NCI-H524 (cell line): ENCODE data around the gene MPHOSPH9.
A peak's percentile ranks its signal among the peaks of the same experiment; 100 is the strongest.
"Not testable (repeated sequence)": the region's sequence is repeated elsewhere in the genome, so short reads cannot be mapped to it uniquely, and the experiment has no call there.

Source experiments
- DNase-seq, 2 experiments: peaks; one replicate each; lab custom pipeline; 2025; lab: John Stamatoyannopoulos, UW

Gene MPHOSPH9

DNA sequence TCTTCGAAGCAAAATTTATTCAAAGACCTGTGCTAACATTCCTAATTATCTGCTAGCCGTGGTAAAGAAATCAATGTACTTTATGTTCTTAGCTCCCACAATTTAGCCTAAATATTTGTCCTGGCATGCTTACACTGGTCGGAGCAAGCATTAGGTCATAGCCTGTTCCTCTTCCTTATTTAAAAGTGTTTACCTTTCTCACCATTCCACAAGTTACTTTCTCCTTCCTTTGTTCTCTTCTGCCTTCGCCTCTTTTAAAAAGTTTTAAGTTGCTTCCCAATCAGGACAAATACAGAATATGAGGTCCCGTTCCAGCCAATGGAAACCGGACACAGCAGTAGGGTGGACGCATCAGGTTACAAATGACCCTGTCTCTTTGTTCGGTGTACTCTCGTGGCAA, 27.1 kb upstream of the MPHOSPH9 start:
- DNase-seq, result no peak

GRCh38 chr12:123258593-123258992, 25.7 kb upstream of the MPHOSPH9 start:
- DNase-seq, result no peak

GRCh38 chr12:123254853-123255446, 22.0 kb upstream of the MPHOSPH9 start:
- no peak for DNase-seq

DNA sequence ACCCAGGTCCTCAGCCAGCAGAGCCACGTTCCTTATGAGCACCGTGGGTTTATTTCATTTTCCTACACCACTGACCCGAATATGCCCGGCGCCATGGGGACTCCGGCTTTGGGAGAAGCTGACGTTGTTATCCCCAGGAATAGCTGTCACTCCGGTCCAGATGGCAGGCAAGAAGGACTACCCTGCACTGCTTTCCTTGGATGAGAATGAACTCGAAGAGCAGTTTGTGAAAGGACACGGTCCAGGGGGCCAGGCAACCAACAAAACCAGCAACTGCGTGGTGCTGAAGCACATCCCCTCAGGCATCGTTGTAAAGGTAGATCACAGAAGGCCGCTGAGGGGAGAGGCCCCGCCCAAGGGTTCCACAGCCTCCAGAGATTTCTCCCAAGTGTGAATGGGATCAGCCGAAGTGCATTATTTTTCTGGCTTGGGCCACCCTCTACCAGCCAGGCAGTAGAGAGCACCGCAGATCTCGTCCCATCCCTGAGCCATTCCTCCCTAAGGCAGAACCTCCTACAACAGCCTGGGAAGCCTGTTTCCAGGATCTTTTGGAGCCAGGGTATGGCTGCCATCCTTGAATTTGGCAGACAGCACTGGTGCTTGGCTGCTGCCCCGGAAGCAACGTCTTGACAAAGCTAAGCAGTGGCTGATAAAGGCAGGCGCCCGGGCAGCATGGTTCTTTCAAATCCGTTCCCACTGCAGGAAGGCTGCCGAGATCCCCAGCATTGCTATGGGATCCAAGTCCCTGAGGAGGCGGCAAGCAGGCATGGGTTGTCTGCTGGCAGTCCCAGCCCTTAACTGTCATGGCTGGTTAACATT, 20.9 kb upstream of the MPHOSPH9 start:
- DNase-seq, result peak in 1 of 2 experiments; percentile 91

DNA sequence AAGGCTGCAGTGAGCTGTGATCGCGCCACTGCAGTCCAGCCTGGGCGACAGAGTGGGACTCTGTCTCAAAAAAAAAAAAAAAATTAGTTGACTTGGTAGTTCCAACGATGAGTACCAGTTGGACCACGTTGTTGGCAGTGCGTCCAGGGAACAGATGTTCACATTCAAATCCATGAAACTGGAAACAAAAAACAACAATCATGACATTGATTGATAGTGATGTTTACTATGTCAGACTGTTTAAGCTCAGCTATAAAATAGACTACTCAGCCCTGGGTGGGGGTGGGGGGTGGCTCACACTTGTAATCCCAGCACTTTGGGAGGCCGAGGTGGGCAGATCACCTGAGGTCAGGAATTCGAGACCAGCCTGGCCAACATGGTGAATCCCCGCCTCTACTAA, 19.4 kb upstream of the MPHOSPH9 start:
- peak; percentile 9 to 62 for DNase-seq

DNA sequence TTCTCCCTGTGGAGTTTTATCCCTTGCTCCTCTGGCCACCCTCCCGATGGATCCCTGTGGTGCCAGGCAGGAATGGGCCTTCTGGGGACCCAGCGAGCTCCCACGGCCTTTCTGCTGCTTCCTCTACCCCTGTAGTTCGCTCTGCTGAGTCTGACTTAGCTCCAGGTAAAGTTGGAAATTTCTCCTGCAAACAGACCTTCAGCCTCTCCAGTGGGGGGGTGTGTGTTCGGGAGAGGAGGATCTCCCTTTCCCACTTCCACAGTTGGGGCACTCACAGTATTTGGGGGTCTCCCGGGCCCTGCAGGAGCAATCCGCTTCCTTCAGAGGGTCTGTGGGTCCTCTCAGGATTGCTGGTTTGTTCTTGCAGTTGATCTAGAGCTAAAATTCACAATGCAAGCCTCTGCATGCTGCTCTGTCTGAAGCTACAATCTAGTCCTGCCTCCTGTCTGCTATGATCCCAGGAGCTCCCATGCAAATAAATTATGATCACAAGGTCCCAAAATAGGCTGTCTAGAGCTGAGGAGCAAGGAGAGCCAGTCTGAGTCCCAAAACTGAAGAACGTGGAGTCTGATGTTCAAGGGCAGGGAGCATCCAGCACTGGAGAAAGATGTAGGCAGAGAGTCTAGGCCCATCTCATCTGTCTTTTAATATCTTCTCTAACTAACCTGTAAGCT, 18.6 kb upstream of the MPHOSPH9 start:
- DNase-seq, result no peak

- DNase-seq, result peak in 1 of 2 experiments; percentile 14
These were observed 17.8 kb upstream of the MPHOSPH9 start for GRCh38 chr12:123250471-123251383.

- not testable (repeated sequence) for DNase-seq
These were observed 16.2 kb upstream of the MPHOSPH9 start for GRCh38 chr12:123248996-123249741.

DNA sequence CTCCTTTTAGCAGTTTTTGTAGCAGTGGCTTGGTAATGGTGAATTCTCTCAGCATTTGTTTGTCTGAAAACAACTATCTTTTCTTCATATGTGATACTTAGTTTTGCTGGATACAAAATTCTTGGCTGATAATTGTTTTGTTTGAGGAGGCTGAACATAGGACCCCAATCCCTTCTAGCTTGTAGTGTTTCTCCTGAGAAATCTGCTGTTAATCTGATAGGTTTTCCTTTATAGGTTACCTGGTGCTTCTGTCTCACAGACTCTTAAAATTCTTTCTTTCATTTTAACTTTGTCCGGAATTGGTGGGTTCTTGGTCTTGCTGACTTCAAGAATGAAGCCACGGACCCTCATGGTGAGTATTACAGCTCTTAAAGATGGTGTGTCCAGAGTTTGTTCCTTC, 15.2 kb upstream of the MPHOSPH9 start:
- not testable (repeated sequence) for DNase-seq

DNA sequence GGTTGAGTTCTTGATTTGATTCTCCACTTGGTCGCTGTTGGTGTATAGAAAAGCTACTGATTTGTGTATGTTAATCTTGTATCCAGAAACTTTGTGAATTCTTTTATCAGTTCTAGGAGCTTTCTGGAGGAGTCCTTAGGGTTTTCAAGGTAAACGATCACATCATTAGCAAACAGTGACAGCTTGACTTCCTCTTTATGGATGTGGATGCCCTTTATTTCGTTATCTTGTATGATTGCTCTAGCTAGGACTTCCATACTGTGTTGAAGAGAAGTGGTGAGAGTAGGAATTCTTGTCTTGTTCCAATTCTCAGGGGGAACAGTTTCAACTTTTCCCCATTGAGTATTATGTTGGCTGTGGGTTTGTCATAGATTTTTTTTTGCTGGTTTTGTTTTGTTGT, 12.7 kb upstream of the MPHOSPH9 start:
- no peak for DNase-seq

DNA sequence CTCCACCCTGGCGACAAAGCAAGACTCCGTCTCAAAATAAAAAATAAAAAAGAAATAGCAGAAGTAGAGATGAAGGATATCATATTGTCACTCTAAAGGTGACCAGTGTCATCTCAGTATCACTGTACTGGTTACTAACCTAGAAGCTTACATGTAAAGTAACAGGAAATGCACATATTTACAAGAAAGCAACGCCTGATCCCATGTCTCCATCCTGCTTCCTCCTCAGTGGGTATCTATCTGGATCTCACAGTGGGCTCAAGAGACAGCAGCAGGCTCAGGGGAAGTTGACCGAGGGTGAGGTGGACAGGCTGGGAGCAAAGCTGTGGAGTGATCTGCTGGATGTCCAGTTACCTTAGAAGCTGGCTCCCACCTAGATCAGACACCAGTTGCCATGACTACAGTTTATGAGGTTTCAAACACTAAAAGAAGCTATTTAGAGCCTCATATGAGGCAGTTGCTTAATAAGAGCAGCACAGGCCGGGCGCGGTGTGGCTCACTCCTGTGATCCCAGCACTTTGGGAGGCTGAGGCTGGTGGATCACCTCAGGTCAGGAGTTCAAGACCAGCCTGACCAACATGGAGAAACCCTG, 10.8 kb upstream of the MPHOSPH9 start:
- DNase-seq, result no peak

DNA sequence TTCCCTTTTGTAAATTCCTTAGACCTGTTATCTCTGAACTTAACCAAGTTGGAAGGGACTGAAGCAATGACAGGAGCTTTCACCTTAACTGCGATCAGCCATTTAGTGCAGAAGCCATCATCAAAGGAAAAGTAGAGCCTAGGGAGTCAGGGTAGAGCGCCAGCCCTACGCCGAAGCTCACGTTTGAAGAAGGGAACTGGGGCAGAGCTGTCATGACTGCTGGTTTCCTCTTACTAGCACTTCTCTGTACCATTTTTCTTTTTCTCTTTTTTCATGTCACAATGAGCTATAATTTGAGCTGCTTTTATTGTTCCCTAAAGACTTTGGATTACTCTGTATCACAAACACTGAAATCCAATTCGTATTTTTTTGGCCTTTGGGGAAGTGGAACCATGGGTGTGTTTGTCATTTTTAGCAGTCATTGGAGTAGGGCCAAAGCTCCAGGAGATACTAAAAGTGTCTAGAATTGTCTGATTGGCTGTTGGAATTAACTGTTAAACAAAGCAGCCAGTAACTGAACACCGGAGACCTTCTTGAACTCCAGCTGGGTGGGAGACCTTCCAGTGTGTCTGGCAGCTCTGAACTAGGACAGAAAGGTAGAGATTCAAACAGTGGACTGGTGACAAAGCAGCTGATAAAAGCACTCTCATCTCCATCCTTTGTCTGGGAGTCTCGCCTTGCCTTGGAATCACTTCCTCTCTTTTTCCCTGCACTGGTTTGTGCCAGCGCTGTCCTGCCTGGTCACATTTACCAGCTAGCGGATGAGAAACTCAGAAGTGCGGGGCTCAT, 9.4 kb upstream of the MPHOSPH9 start:
- no peak for DNase-seq

- no peak for DNase-seq
These were observed 6.0 kb upstream of the MPHOSPH9 start for GRCh38 chr12:123238961-123239360.

DNA sequence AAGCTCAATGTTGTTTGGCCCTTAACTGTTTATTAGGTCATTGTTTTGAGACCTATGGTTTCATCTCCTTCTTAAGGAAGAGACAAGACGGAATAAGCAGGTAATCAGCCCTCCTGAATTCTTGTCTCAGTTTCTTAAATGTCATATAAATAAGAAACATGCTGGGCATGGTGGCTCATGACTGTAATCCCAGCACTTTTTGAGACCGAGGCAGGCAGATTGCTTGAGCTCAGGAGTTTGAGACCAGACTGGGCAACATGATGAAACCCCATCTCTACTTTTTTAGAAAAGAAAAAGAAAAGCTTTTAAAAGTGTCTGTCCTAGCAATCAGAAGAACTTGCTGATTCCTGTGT, 5.4 kb upstream of the MPHOSPH9 start:
- no peak for DNase-seq

DNA sequence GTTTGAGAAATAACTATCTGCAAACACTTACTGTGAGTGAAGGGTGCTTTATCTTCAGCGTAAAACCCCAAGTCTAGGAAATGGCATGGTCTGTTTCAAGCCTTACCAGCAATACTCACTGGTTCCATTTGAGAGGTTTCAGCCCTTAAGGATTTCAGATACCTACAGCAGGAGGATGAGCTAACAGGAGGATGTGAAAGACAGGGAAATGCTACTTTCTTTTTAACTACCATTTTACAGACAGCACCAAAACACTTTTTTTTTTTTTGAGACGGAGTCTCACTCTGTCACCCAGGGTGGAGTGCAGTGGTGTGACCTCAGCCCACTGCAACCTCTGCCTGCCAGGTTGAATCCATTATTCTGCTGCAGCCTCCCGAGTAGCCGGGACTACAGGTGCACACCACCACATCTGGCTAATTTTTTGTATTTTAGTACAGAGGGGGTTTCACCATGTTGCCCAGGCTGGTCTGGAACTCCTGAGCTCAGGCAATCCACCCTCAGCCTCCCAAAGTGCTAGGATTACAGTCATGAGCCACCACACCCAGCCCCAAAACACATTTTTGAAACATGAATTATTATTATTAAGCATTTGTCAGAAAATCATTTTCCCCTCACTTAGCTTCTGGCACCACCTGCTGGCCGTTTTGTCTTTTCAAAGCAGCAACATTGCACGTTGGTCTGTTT, 4.8 kb upstream of the MPHOSPH9 start:
- DNase-seq, result peak in 1 of 2 experiments; percentile 48

- DNase-seq, result peak in 1 of 2 experiments; percentile 23
These were observed 766 bp upstream of the MPHOSPH9 start for GRCh38 chr12:123233505-123234308.

DNA sequence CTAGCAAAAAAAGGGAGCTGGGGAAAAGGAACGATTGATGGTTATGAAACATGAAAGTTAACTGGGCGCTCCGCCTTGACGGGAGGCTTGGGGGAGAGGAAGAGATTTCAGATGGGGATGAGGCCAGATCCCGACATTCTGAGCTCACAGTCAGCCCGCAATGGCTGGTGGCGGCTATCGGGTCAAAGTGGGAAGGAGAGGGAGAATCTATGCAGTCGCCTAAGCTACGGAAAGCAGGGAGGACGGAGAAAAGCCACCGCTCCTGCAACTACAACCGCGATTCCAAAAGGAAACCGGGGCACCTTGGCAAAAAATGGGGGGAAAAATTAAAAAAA, 502 bp downstream of the MPHOSPH9 start:
- no peak for DNase-seq

- DNase-seq, result peak in 1 of 2 experiments; percentile 23
These were observed 1.0 kb downstream of the MPHOSPH9 start for GRCh38 chr12:123231931-123232330.

DNA sequence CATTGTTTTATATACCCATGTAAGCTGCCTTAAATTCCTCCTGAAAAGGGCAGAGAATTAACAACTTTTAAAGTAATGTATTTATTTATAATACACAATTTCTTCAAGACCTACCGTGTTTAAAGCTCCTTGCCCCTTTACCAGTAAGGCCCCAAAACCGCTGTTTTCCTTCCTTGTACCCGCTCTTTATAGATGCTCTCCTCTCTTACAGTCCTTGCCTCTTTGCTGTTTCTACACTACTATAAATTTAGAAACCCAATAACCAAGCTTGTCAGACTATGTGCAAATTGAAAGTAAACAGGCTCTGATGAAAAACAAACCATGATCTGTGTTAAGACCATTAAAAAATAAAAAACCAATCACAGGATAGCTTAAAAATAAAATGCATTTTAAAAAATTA, 3.9 kb downstream of the MPHOSPH9 start:
- no peak for DNase-seq
